Neural cell (in vitro differentiated cells): ENCODE results near the gene ORC2. TPM values are rescaled to one million over a fixed set of nuclear protein-coding genes. Genes with fewer than 3 reads are reported as not detected.

Experiments used
- H2AFZ ChIP-seq: fragments of 200-600, 300-800 bp; sonication (generic), shearing (Covaris generic); 2 replicates; pipeline ENCODE4 v1.6.0; 2014; ENCODE audit warnings: low read depth, mild to moderate bottlenecking, antibody characterized with exemption, low read length, moderate library complexity
- H3F3A ChIP-seq: fragments of 200-600 bp; shearing (Covaris generic); 2 replicates; pipeline ENCODE4 v1.6.1; 2016; ENCODE audit warnings: mild to moderate bottlenecking, moderate library complexity, mixed read lengths, antibody characterized with exemption, low read length; ENCODE audit not compliant: insufficient read depth, poor library complexity, severe bottlenecking
- H3K27ac ChIP-seq: fragments of 200-600, 300-800 bp; sonication (generic), shearing (Covaris generic); 2 replicates; pipeline ENCODE4 v1.5.1; 2014; ENCODE audit warnings: mild to moderate bottlenecking, low read length, moderate library complexity
- H3K27me3 ChIP-seq: fragments of 300-800, 200-600 bp; sonication (generic), shearing (Covaris generic); 2 replicates; pipeline ENCODE4 v1.6.0; 2014; ENCODE audit warnings: mild to moderate bottlenecking, low read depth, low read length, moderate library complexity; ENCODE audit not compliant: insufficient read depth
- H3K36me3 ChIP-seq: fragments of 300-800, 200-600 bp; sonication (generic), shearing (Covaris generic); 2 replicates; pipeline ENCODE4 v1.5.1; 2014; ENCODE audit warnings: mild to moderate bottlenecking, antibody characterized with exemption, low read length, moderate library complexity; ENCODE audit not compliant: insufficient read depth
- H3K4me2 ChIP-seq: fragments of 300-800, 200-600 bp; sonication (generic), shearing (Covaris generic); 2 replicates; pipeline ENCODE4 v1.6.0; 2014; ENCODE audit warnings: mild to moderate bottlenecking, low read length
- H3K4me3 ChIP-seq: fragments of 300-800, 200-600 bp; sonication (generic), shearing (Covaris generic); 2 replicates; pipeline ENCODE4 v1.5.1; 2014; ENCODE audit warnings: mild to moderate bottlenecking, low read length, moderate library complexity
- H3K79me2 ChIP-seq: fragments of 200-600 bp; shearing (Covaris generic); replicated peaks from 2 replicates; pipeline ENCODE4 v1.6.0; 2014; ENCODE audit warnings: mild to moderate bottlenecking, low read length, moderate library complexity; ENCODE audit not compliant: insufficient read depth
- H3K9ac ChIP-seq: fragments of 300-800, 200-600 bp; sonication (generic), shearing (Covaris generic); 2 replicates; pipeline ENCODE4 v1.6.1; 2016; ENCODE audit warnings: mild to moderate bottlenecking, low read length, mixed read lengths
- H3K9me2 ChIP-seq: fragments of 200-600 bp; shearing (Covaris generic); 2 replicates; pipeline ENCODE4 v1.6.1; 2016; ENCODE audit warnings: mild to moderate bottlenecking, low read length, mixed read lengths; ENCODE audit not compliant: insufficient read depth
- H3K9me3 ChIP-seq: fragments of 200-600, 300-800 bp; sonication (generic), shearing (Covaris generic); 2 replicates; pipeline ENCODE4 v1.6.1; 2016; ENCODE audit warnings: mild to moderate bottlenecking, mixed run types, low read length, moderate library complexity, mixed read lengths
- H4K20me1 ChIP-seq: fragments of 200-600 bp; shearing (Covaris generic); 2 replicates; pipeline ENCODE4 v1.6.1; 2016; ENCODE audit warnings: mild to moderate bottlenecking, mixed run types; ENCODE audit not compliant: insufficient read depth
- EP300 ChIP-seq: fragments of 450-650 bp; conservative IDR thresholded peaks from 2 replicates; pipeline ENCODE4 v1.6.1; 2014; ENCODE audit warnings: antibody characterized with exemption, mild to moderate bottlenecking, moderate library complexity; ENCODE audit not compliant: poor library complexity, severe bottlenecking
- EZH2 ChIP-seq: fragments of 200-600, 300-800 bp; shearing (Covaris generic), sonication (generic); IDR thresholded peaks from 2 replicates; pipeline ENCODE4 v1.6.1; 2014; ENCODE audit warnings: antibody characterized with exemption, low read length, borderline replicate concordance, mild to moderate bottlenecking; ENCODE audit not compliant: insufficient read depth, poor library complexity, severe bottlenecking
- MXI1 ChIP-seq: fragments of 450-650 bp; conservative IDR thresholded peaks from 2 replicates; pipeline ENCODE4 v1.6.1; 2014; ENCODE audit warnings: antibody characterized with exemption, mild to moderate bottlenecking; ENCODE audit not compliant: poor library complexity, severe bottlenecking
- POLR2AphosphoS5 ChIP-seq: IDR thresholded peaks from 2 replicates; pipeline ENCODE4 v1.6.1; 2012
- RAD21 ChIP-seq: fragments of 450-650 bp; conservative IDR thresholded peaks from 2 replicates; pipeline ENCODE4 v1.6.1; 2014; ENCODE audit warnings: antibody characterized with exemption, mild to moderate bottlenecking, moderate library complexity
- REST ChIP-seq: IDR thresholded peaks from 2 replicates; pipeline ENCODE4 v1.6.1; 2012; ENCODE audit warnings: borderline replicate concordance
- SMC3 ChIP-seq: fragments of 450-650 bp; conservative IDR thresholded peaks from 2 replicates; pipeline ENCODE4 v1.6.1; 2014; ENCODE audit warnings: antibody characterized with exemption, mild to moderate bottlenecking, moderate library complexity; ENCODE audit not compliant: poor library complexity
- TAF1 ChIP-seq: IDR thresholded peaks from 2 replicates; pipeline ENCODE4 v1.6.1; 2012; ENCODE audit warnings: low read depth
- polyA plus RNA-seq: library from polyadenylated mRNA; depleted of rRNA; stranded (reverse); fragments of >200 nt; gene quantifications from 2 replicates; pipeline ENCODE4 v1.2.3, GENCODE V29; 2014
- TF ChIP-seq, protein P1 (sequence below): fragments of 450-650 bp; IDR thresholded peaks from 2 replicates; pipeline ENCODE4 v1.5.1; 2014; ENCODE audit warnings: antibody characterized with exemption, mild to moderate bottlenecking, moderate library complexity; ENCODE audit not compliant: poor library complexity, severe bottlenecking

ORC2 gene
- polyA plus RNA-seq, 1 donor from 2014 or later = 17.2 TPM

GRCh38 chr2:200864176-200865034, 99.1 kb downstream of the ORC2 start, which contains the start of gene CLK1:
CLK1 (minus strand) TSS chr2:200864658; CDS start chr2:200861862, 2,796 bp downstream.
- Histone ChIP-seq H3K27ac (peak within 1 kb of the TSS; percentile 100), H4K20me1 (peaks cover 27% of the 10 kb centered on the region), H2AFZ (peak within 1 kb of the TSS; percentile 86), H3K27me3 (no peaks in the 10 kb centered on the region), H3K4me2 (peak within 1 kb of the TSS; percentile 68), H3K9me3 (no peaks in the 10 kb centered on the region), H3K9me2 (no peaks in the 10 kb centered on the region), H3K36me3 (peaks cover 3% of the 10 kb centered on the region), H3K9ac (peak within 1 kb of the TSS; percentile 100), H3F3A (peaks cover 4% of the 10 kb centered on the region), H3K4me3 (peak within 1 kb of the TSS; percentile 98), H3K79me2 (peaks cover 47% of the 10 kb centered on the region)
- TF ChIP-seq EP300 (peak; percentile 88), TAF1 (peak; percentile 99), SMC3 (peak; percentile 33), MXI1 (peak; percentile 65), EZH2 (no peak), REST (peak; percentile 96), POLR2AphosphoS5 (peak; percentile 100), RAD21 (no peak)
- TF ChIP-seq, protein P1, sequence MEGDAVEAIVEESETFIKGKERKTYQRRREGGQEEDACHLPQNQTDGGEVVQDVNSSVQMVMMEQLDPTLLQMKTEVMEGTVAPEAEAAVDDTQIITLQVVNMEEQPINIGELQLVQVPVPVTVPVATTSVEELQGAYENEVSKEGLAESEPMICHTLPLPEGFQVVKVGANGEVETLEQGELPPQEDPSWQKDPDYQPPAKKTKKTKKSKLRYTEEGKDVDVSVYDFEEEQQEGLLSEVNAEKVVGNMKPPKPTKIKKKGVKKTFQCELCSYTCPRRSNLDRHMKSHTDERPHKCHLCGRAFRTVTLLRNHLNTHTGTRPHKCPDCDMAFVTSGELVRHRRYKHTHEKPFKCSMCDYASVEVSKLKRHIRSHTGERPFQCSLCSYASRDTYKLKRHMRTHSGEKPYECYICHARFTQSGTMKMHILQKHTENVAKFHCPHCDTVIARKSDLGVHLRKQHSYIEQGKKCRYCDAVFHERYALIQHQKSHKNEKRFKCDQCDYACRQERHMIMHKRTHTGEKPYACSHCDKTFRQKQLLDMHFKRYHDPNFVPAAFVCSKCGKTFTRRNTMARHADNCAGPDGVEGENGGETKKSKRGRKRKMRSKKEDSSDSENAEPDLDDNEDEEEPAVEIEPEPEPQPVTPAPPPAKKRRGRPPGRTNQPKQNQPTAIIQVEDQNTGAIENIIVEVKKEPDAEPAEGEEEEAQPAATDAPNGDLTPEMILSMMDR = no peak

- Histone ChIP-seq H3K36me3 (peaks cover 3% of the 10 kb centered on the region), H3K79me2 (peaks cover 53% of the 10 kb centered on the region), H3K4me2 (no peak overlapping the region), H2AFZ (peak overlapping the region; percentile 86), H3K9ac (peak overlapping the region; percentile 100), H3K27ac (peak overlapping the region; percentile 100), H4K20me1 (peaks cover 30% of the 10 kb centered on the region), H3K27me3 (no peaks in the 10 kb centered on the region), H3K4me3 (peak overlapping the region; percentile 98), H3K9me3 (no peaks in the 10 kb centered on the region), H3F3A (peaks cover 4% of the 10 kb centered on the region), H3K9me2 (no peaks in the 10 kb centered on the region)
- TF ChIP-seq SMC3 (no peak), RAD21 (no peak), POLR2AphosphoS5 (no peak)
Observed at GRCh38 chr2:200863782-200864175, 99.7 kb downstream of the ORC2 start.
